Neural progenitor cell (in vitro differentiated cells): ENCODE data around the gene ITPR2. TPM values are rescaled to one million over a fixed set of nuclear protein-coding genes. Genes with fewer than 3 reads are reported as not detected.
A peak's percentile ranks its signal among the peaks of the same experiment; 100 is the strongest.
"Not testable (repeated sequence)": the region's sequence is repeated elsewhere in the genome, so short reads cannot be mapped to it uniquely, and the experiment has no call there.

Experiments
- DNase-seq: peaks from one replicate; pipeline ENCODE4 v3.0.0-alpha.2; 2016; ENCODE audit warnings: low spot score
- H2AFZ ChIP-seq: fragments of 200-600 bp; sonication (generic); replicated peaks from 2 replicates; pipeline ENCODE4 v1.6.1; 2016; ENCODE audit warnings: antibody characterized with exemption
- H3F3A ChIP-seq: fragments of 200-600 bp; sonication (generic); 2 replicates; pipeline ENCODE4 v1.6.1; 2016; ENCODE audit warnings: antibody characterized with exemption, low read depth
- H3K27ac ChIP-seq: fragments of 200-600 bp; sonication (generic); 2 replicates; pipeline ENCODE4 v1.5.1; 2016; ENCODE audit warnings: mild to moderate bottlenecking
- H3K27me3 ChIP-seq: fragments of 200-600 bp; sonication (generic); 2 replicates; pipeline ENCODE4 v1.6.1; 2016; ENCODE audit warnings: mild to moderate bottlenecking, moderate library complexity
- H3K36me3 ChIP-seq: fragments of 200-600 bp; sonication (generic); 2 replicates; pipeline ENCODE4 v1.5.1; 2016
- H3K4me1 ChIP-seq: fragments of 200-600 bp; sonication (generic); 2 replicates; pipeline ENCODE4 v1.6.1; 2016; ENCODE audit warnings: mixed run types
- H3K4me2 ChIP-seq: fragments of 200-600 bp; sonication (generic); 2 replicates; pipeline ENCODE4 v1.6.1; 2016
- H3K4me3 ChIP-seq: fragments of 200-600 bp; sonication (generic); 2 replicates; pipeline ENCODE4 v1.5.1; 2016
- H3K79me2 ChIP-seq: fragments of 200-600 bp; sonication (generic); 2 replicates; pipeline ENCODE4 v1.6.1; 2016; ENCODE audit warnings: low read depth
- H3K9ac ChIP-seq: fragments of 200-600 bp; sonication (generic); 2 replicates; pipeline ENCODE4 v1.6.1; 2016
- H3K9me3 ChIP-seq: fragments of 200-600 bp; sonication (generic); 2 replicates; pipeline ENCODE4 v1.5.1; 2016; ENCODE audit warnings: low read depth
- H4K20me1 ChIP-seq: fragments of 200-600 bp; sonication (generic); 2 replicates; pipeline ENCODE4 v1.6.1; 2016; ENCODE audit warnings: low read depth
- H3K27ac Mint-ChIP-seq: 3 replicates; pipeline ENCODE4 v1.8.0; 2021; ENCODE audit warnings: mixed read lengths
- H3K27me3 Mint-ChIP-seq: 2 replicates; pipeline ENCODE4 v1.8.0; 2022; ENCODE audit warnings: low read depth, mild to moderate bottlenecking, inconsistent platforms, moderate library complexity, mixed read lengths; ENCODE audit not compliant: insufficient read depth
- H3K36me3 Mint-ChIP-seq: 3 replicates; pipeline ENCODE4 v1.8.0; 2021; ENCODE audit warnings: mixed read lengths
- H3K4me1 Mint-ChIP-seq: 3 replicates; pipeline ENCODE4 v1.8.0; 2021; ENCODE audit warnings: mixed read lengths
- H3K4me3 Mint-ChIP-seq: 3 replicates; pipeline ENCODE4 v1.8.0; 2021; ENCODE audit warnings: mild to moderate bottlenecking, moderate library complexity, mixed read lengths
- H3K9me3 Mint-ChIP-seq: 3 replicates; pipeline ENCODE4 v1.8.0; 2020; ENCODE audit warnings: mixed read lengths
- EZH2 ChIP-seq: fragments of 200-600 bp; sonication (generic); IDR thresholded peaks from 2 replicates; pipeline ENCODE4 v1.6.1; 2017; ENCODE audit warnings: antibody characterized with exemption, mild to moderate bottlenecking, moderate library complexity
- EZH2phosphoT487 ChIP-seq: fragments of 200-600 bp; sonication (generic); IDR thresholded peaks from 2 replicates; pipeline ENCODE4 v1.6.1; 2017; ENCODE audit warnings: antibody characterized with exemption
- total RNA-seq: library from RNA; depleted of rRNA; stranded (reverse); fragments of >200 nt; gene quantifications from 2 replicates; pipeline ENCODE4 v1.2.3, GENCODE V29; 2015; ENCODE audit warnings: low replicate concordance
- TF ChIP-seq, protein P1 (sequence below): fragments of 200-600 bp; sonication (generic); IDR thresholded peaks from 2 replicates; pipeline ENCODE4 v1.5.1; 2017; ENCODE audit warnings: antibody characterized with exemption, mild to moderate bottlenecking

The ITPR2 gene
- total RNA-seq, 1 donor from 2014 or later = 11.4 TPM

DNA sequence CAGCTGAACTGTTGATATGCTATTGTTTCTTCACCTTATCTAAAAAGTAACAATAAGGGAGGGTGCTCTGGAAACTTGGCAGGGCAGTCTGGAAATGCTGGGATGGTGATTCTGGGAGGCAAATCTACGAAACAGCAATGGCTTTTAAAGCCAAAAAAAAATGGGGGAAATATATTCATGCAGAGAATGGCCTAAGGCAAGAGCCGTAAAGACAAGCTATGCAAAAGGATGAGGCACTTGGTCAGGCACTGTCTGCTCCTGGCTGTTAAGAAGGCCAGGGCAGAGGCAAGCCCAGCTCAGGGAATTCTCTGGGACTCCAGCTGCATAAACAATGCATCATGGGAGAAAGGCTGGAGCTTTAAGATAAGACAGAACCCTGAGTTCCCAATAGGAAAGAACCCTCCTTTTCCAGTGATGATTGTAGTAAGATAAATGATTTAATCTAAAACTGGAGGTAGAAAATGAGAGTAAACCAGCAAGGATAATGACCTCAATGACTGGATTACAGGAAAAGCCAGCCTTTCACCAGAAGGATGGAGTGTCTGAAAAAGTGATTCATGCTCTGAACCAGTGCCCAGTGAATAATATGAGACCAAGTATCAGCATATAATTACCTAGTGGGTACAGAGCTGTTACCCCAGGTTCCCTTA is 46.0 kb downstream of the ITPR2 start:
- no peak overlapping the region for H3K4me3 Mint-ChIP-seq
- TF ChIP-seq, protein P1, sequence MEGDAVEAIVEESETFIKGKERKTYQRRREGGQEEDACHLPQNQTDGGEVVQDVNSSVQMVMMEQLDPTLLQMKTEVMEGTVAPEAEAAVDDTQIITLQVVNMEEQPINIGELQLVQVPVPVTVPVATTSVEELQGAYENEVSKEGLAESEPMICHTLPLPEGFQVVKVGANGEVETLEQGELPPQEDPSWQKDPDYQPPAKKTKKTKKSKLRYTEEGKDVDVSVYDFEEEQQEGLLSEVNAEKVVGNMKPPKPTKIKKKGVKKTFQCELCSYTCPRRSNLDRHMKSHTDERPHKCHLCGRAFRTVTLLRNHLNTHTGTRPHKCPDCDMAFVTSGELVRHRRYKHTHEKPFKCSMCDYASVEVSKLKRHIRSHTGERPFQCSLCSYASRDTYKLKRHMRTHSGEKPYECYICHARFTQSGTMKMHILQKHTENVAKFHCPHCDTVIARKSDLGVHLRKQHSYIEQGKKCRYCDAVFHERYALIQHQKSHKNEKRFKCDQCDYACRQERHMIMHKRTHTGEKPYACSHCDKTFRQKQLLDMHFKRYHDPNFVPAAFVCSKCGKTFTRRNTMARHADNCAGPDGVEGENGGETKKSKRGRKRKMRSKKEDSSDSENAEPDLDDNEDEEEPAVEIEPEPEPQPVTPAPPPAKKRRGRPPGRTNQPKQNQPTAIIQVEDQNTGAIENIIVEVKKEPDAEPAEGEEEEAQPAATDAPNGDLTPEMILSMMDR = no peak
- TF ChIP-seq EZH2 (no peak), EZH2phosphoT487 (no peak)
- no peak overlapping the region for H3K27ac Mint-ChIP-seq
- H3K4me1 Mint-ChIP-seq = no peaks in the 10 kb centered on the region
- no peaks in the 10 kb centered on the region for H3K36me3 ChIP-seq
- peaks cover 8% of the 10 kb centered on the region for H3F3A ChIP-seq
- peak; percentile 9 for DNase-seq
- H2AFZ ChIP-seq = no peak overlapping the region
- H3K4me1 ChIP-seq = no peaks in the 10 kb centered on the region
- no peaks in the 10 kb centered on the region for H3K79me2 ChIP-seq
- H3K9ac ChIP-seq = no peak overlapping the region
- no peak overlapping the region for H3K4me2 ChIP-seq
- no peak overlapping the region for H3K4me3 ChIP-seq
- no peaks in the 10 kb centered on the region for H4K20me1 ChIP-seq
- H3K27ac ChIP-seq = no peak overlapping the region
- peaks cover 2% of the 10 kb centered on the region for H3K36me3 Mint-ChIP-seq
- peaks cover 2% of the 10 kb centered on the region for H3K27me3 Mint-ChIP-seq
- no peaks in the 10 kb centered on the region for H3K9me3 ChIP-seq
- H3K27me3 ChIP-seq = no peaks in the 10 kb centered on the region
- H3K9me3 Mint-ChIP-seq = peaks cover 9% of the 10 kb centered on the region

DNA sequence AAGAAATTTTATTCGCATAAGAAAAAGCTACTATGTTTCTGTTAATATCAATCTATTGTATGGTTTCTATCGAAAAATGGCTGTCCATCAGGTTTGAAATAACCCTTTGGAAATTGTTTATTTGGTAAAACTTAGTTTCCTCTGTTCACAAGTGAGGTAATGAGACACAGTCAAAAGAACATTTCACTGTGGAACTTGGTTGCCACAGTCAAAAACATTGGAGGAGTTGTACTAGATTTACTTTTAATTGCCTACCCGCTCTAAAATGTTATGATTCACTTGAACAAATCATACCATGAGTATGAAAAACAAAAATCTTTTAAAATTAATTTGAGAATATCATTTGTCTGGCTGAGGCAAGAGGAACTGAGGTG is 46.5 kb downstream of the ITPR2 start:
- no peak overlapping the region for H3K27ac Mint-ChIP-seq
- H3K27me3 Mint-ChIP-seq = peaks cover 2% of the 10 kb centered on the region
- no peak overlapping the region for H3K9ac ChIP-seq
- H3K4me3 ChIP-seq = no peak overlapping the region
- H3K9me3 Mint-ChIP-seq = peaks cover 9% of the 10 kb centered on the region
- H4K20me1 ChIP-seq = no peaks in the 10 kb centered on the region
- DNase-seq = no peak
- no peaks in the 10 kb centered on the region for H3K79me2 ChIP-seq
- peaks cover 8% of the 10 kb centered on the region for H3F3A ChIP-seq
- H2AFZ ChIP-seq = no peak overlapping the region
- H3K36me3 ChIP-seq = no peaks in the 10 kb centered on the region
- TF ChIP-seq, protein P1 = no peak
- no peak for TF ChIP-seq EZH2phosphoT487
- TF ChIP-seq EZH2 = no peak
- no peaks in the 10 kb centered on the region for H3K4me1 Mint-ChIP-seq
- no peak overlapping the region for H3K4me3 Mint-ChIP-seq
- H3K27me3 ChIP-seq = no peaks in the 10 kb centered on the region
- no peak overlapping the region for H3K4me2 ChIP-seq
- H3K27ac ChIP-seq = no peak overlapping the region
- no peaks in the 10 kb centered on the region for H3K9me3 ChIP-seq
- H3K36me3 Mint-ChIP-seq = peaks cover 2% of the 10 kb centered on the region
- H3K4me1 ChIP-seq = no peaks in the 10 kb centered on the region

DNA sequence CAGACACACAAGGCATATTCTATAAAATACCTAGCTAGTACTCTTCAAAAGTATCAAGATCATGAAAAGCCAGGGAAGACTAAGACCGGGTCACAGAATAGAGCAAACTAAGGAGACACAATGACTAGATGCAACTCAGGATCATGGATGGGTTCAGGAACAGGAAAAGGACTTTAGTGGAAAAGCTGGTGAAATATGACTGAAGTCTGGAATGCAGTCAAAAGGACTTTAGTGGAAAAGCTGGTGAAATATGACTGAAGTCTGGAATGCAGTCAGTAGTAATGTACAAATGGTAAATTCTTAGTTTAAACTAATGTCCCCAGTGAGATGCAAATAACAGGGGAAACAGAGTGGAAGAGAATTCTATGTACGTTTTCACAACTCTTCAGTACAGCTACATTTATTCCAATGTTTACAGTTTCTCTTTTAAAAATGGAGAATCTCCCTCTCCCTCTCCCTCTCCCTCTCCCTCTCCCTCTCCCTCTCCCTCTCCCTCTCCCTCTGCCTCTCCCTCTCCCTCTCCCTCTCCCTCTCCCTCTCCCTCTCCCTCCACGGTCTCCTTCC is 49.1 kb downstream of the ITPR2 start:
- H3K4me3 ChIP-seq, H3K9ac ChIP-seq, H4K20me1 ChIP-seq, DNase-seq, H3K4me1 Mint-ChIP-seq, H3K27me3 Mint-ChIP-seq, H3K4me1 ChIP-seq, H3F3A ChIP-seq, H3K27ac Mint-ChIP-seq, H3K4me3 Mint-ChIP-seq, H3K4me2 ChIP-seq, H3K9me3 ChIP-seq, H3K27ac ChIP-seq, H3K36me3 ChIP-seq, H3K27me3 ChIP-seq, H3K79me2 ChIP-seq, H2AFZ ChIP-seq, H3K36me3 Mint-ChIP-seq: not testable (repeated sequence)
- H3K9me3 Mint-ChIP-seq = peaks cover 11% of the 10 kb centered on the region

GRCh38 chr12:26783131-26783526 is 49.9 kb downstream of the ITPR2 start:
- Histone ChIP-seq H2AFZ (no peak overlapping the region), H3K4me1 (no peaks in the 10 kb centered on the region), H3F3A (peaks cover 8% of the 10 kb centered on the region), H3K27ac (no peak overlapping the region), H3K4me2 (no peak overlapping the region), H3K27me3 (no peaks in the 10 kb centered on the region), H3K4me3 (no peak overlapping the region), H3K9me3 (no peaks in the 10 kb centered on the region), H3K79me2 (no peaks in the 10 kb centered on the region), H3K36me3 (no peaks in the 10 kb centered on the region), H4K20me1 (no peaks in the 10 kb centered on the region), H3K9ac (no peak overlapping the region)
- Mint-ChIP-seq H3K9me3 (peaks cover 15% of the 10 kb centered on the region), H3K4me1 (no peaks in the 10 kb centered on the region), H3K36me3 (peaks cover 2% of the 10 kb centered on the region), H3K27me3 (peaks cover 2% of the 10 kb centered on the region), H3K27ac (no peak overlapping the region), H3K4me3 (no peak overlapping the region)
- TF ChIP-seq, protein P1 = no peak
- no peak for TF ChIP-seq EZH2phosphoT487
- no peak for TF ChIP-seq EZH2
- DNase-seq = no peak
